Right atrium auricular region (tissue), 2 donors: ENCODE data around the gene LGR6. TPM values are rescaled to one million over a fixed set of nuclear protein-coding genes. Genes with fewer than 3 reads are reported as not detected.
A peak's percentile ranks its signal among the peaks of the same experiment; 100 is the strongest.

Experiments
- DNase-seq: peaks from one replicate; pipeline ENCODE4 v3.0.0-alpha.2; 2019; ENCODE audit warnings: low spot score
- H3K27ac ChIP-seq, 2 donors: fragments of 200-600 bp; sonication (generic); 1 replicate in 1 of 2; 2 replicates in 1 of 2; pipeline ENCODE4 v1.5.1; 2016 to 2019
- H3K27me3 ChIP-seq, 2 donors: fragments of 200-600 bp; sonication (generic); one replicate each; pipeline versions ENCODE4 v1.5.1 to v1.6.0; 2017 to 2019
- H3K36me3 ChIP-seq: fragments of 200-600 bp; sonication (generic); one replicate; pipeline ENCODE4 v1.5.1; 2016
- H3K4me1 ChIP-seq, 2 donors: fragments of 200-600 bp; sonication (generic); one replicate each; pipeline versions ENCODE4 v1.5.1 to v1.6.0; 2017 to 2019
- H3K4me3 ChIP-seq, 2 donors: fragments of 200-600 bp; sonication (generic); 1 replicate in 1 of 2; 2 replicates in 1 of 2; pipeline ENCODE4 v1.5.1; 2017 to 2019; ENCODE audit warnings: mild to moderate bottlenecking in 1 of 2, moderate library complexity in 1 of 2
- H3K9me3 ChIP-seq, 2 donors: fragments of 200-600 bp; sonication (generic); one replicate each; pipeline ENCODE4 v1.5.1; 2019
- total RNA-seq, 2 donors: library from RNA; depleted of rRNA; stranded (reverse); fragments of >200 nt; gene quantifications; one replicate each; pipeline ENCODE4 v1.1.0, GENCODE V29; 2016
- TF ChIP-seq, protein P1 (sequence below), 2 donors: fragments of 200-600 bp; sonication (generic); IDR thresholded peaks; one replicate each; pipeline ENCODE4 v1.5.1; 2019; ENCODE audit warnings: antibody characterized with exemption in 2 of 2

LGR6 gene
- total RNA-seq, 2 donors from 2014 or later = 5.5 to 17.0 TPM

DNA sequence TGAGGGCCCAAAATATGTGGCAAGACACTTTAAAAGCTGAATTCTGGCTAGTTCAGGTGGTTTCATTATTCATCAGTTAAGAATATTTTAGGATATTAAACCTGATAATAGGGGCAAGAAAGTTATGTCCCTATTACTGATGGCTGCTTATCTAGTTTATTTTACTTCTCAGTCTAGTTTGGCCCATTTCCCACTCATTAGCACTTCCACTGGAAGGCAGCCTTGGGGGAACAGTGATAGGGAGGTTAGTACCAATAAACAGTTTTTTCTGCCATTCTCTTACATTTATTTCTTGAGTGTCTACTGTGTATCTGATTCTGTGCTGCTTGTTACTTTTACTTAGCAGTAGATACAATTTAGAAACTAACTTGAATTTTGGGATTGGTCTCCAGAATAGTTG, 163.9 kb downstream of the LGR6 start:
- TF ChIP-seq, protein P1, sequence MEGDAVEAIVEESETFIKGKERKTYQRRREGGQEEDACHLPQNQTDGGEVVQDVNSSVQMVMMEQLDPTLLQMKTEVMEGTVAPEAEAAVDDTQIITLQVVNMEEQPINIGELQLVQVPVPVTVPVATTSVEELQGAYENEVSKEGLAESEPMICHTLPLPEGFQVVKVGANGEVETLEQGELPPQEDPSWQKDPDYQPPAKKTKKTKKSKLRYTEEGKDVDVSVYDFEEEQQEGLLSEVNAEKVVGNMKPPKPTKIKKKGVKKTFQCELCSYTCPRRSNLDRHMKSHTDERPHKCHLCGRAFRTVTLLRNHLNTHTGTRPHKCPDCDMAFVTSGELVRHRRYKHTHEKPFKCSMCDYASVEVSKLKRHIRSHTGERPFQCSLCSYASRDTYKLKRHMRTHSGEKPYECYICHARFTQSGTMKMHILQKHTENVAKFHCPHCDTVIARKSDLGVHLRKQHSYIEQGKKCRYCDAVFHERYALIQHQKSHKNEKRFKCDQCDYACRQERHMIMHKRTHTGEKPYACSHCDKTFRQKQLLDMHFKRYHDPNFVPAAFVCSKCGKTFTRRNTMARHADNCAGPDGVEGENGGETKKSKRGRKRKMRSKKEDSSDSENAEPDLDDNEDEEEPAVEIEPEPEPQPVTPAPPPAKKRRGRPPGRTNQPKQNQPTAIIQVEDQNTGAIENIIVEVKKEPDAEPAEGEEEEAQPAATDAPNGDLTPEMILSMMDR (IDR thresholded peaks at IDR 0.05) = no peak
- H3K4me1 ChIP-seq = peaks cover 0 to 7% of the 10 kb centered on the region in 2 donors
- H3K9me3 ChIP-seq = no peaks in the 10 kb centered on the region
- H3K27me3 ChIP-seq = no peaks in the 10 kb centered on the region
- no peak overlapping the region for H3K4me3 ChIP-seq
- no peaks in the 10 kb centered on the region for H3K36me3 ChIP-seq
- DNase-seq = no peak
- peak overlapping the region in 1 of 2 donors; percentile 41 for H3K27ac ChIP-seq

DNA sequence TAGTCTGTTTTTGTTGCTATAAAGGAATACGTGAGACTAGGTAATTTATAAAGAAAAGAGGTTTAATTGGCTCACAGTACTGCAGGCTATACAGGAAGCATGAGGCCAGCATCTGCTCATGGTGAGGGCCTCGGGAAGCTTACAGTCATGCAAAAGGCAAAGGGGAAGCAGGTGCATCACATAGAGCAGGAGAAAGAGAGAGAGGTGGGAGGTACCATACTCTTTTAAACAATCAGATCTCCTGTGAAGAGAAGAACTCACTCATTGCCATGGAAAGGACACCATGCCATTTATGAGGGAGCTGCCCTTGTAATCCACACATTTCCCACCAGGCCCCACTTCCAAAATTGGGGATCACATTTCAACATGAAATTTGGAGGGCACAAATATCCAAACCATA, 167.6 kb downstream of the LGR6 start:
- TF ChIP-seq, protein P1 (IDR thresholded peaks at IDR 0.05) = no peak
- H3K4me1 ChIP-seq = peaks cover 0 to 19% of the 10 kb centered on the region in 2 donors
- DNase-seq = no peak
- H3K27me3 ChIP-seq = no peaks in the 10 kb centered on the region
- H3K9me3 ChIP-seq = no peaks in the 10 kb centered on the region
- H3K36me3 ChIP-seq = no peaks in the 10 kb centered on the region
- H3K27ac ChIP-seq = no peak overlapping the region
- no peak overlapping the region for H3K4me3 ChIP-seq

DNA sequence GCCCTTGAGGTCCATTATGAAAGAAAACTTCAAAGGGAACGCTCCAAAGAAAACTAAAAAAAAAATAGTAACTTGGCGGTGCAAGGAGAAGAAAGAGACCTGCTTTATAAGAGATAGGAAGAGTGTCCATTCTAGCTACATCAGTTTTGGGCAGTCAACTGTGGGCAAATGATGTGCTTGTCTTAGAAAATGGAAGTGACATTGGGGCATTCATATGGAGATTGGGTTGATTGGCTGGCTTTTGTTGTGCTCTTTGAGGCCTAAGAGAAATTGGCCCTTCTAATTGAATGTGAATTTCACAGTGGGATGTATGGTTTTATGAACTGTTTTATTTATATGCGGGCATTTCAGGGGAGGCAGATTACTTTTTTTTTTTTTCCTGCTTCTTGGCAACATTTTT, 168.1 kb downstream of the LGR6 start:
- Histone ChIP-seq H3K4me1 (peaks cover 0 to 19% of the 10 kb centered on the region in 2 donors), H3K9me3 (no peaks in the 10 kb centered on the region), H3K36me3 (no peaks in the 10 kb centered on the region), H3K4me3 (no peak overlapping the region), H3K27ac (no peak overlapping the region), H3K27me3 (no peaks in the 10 kb centered on the region)
- TF ChIP-seq, protein P1 (IDR thresholded peaks at IDR 0.05) = no peak
- DNase-seq = no peak

DNA sequence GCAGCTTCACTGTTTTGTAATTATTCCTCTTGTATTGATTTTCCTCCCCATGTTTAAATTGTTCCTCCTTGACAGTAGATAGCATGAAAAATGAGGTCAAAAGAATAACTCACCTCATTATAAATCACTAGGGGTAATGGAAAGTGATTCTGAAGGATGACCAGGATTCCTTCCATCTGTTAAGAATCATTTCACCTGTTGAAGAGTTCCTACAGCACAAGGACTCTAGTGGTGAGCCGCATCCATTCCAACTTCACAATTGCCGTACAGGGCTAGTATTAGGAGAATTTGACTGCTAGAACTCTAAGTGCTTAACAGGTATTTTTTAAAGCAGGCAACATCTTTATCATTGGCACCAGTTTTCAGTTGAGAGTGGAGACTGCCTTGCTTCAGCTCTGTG, 168.6 kb downstream of the LGR6 start:
- no peaks in the 10 kb centered on the region for H3K27me3 ChIP-seq
- H3K36me3 ChIP-seq = no peaks in the 10 kb centered on the region
- no peak for DNase-seq
- TF ChIP-seq, protein P1 (IDR thresholded peaks at IDR 0.05) = no peak
- no peaks in the 10 kb centered on the region for H3K9me3 ChIP-seq
- H3K27ac ChIP-seq = no peak overlapping the region
- H3K4me3 ChIP-seq = no peak overlapping the region
- H3K4me1 ChIP-seq = peaks cover 0 to 19% of the 10 kb centered on the region in 2 donors

DNA sequence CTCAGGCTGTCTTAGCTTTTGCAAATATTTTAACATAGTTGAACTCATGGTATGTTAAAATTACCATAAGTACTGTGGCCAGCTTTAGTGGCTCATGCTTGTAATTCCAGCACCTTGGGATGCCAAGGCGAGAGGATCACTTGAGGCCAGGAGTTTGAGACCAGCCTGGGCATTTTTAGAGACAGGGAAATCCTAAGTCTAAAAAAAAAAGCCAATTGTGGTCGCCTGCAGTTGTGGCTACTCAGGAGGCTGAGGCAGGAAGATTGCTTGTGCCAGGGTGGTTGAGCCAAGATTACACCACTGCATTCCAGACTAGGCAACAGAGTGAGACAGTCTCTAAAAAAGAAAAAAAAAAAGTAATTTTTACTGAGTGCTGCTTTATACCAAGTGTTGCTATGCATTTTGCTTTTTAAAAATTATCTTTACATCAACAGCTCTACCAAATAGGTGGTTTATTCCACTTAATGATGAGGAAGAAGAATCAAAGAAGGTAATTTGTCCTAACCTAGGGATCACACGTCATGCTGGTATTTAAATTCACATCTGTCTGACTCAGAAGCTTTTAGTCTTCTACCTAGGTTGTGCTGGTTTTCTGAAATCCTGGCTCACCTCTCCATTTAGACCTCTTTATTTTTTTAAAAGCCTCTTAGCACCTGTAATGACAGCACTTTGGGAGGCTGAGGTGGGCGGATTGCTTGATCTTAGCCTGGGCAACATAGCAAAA, 171.7 kb downstream of the LGR6 start:
- TF ChIP-seq, protein P1 (IDR thresholded peaks at IDR 0.05) = no peak
- Histone ChIP-seq H3K27me3 (no peaks in the 10 kb centered on the region), H3K4me3 (no peak overlapping the region), H3K36me3 (no peaks in the 10 kb centered on the region), H3K4me1 (peaks cover 0 to 12% of the 10 kb centered on the region in 2 donors), H3K9me3 (no peaks in the 10 kb centered on the region), H3K27ac (no peak overlapping the region)
- no peak for DNase-seq

DNA sequence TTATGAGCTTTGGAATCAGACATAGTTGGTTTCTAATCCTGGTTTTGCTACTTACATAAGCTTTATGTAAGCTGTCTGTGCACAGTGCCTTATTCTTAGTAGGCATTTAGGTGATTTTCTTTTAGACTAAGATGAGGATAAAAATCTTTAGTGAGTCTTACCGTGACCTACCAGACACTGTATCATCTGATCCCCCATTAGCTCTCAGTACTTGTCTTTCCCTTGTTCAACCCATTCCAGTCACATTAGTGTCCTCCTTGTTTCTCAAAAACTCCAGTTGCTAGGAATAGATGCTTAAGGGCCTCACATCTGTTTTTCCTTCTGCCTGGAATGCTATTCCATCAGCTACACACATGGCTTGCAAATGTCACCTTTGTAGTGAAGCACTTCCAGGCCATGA, 173.7 kb downstream of the LGR6 start:
- no peak for DNase-seq
- Histone ChIP-seq H3K36me3 (no peaks in the 10 kb centered on the region), H3K9me3 (no peaks in the 10 kb centered on the region), H3K27me3 (no peaks in the 10 kb centered on the region), H3K27ac (no peak overlapping the region), H3K4me1 (peaks cover 0 to 12% of the 10 kb centered on the region in 2 donors), H3K4me3 (no peak overlapping the region)
- TF ChIP-seq, protein P1 (IDR thresholded peaks at IDR 0.05) = no peak
